Measurements from ENCODE around the gene SETD4. TPM values are rescaled to one million over a fixed set of nuclear protein-coding genes. Genes with fewer than 3 reads are reported as not detected.

Gene SETD4
- total and polyA plus RNA-seq, 2 experiments from 2014 or later, result 12.7 to 12.9 TPM

DNA sequence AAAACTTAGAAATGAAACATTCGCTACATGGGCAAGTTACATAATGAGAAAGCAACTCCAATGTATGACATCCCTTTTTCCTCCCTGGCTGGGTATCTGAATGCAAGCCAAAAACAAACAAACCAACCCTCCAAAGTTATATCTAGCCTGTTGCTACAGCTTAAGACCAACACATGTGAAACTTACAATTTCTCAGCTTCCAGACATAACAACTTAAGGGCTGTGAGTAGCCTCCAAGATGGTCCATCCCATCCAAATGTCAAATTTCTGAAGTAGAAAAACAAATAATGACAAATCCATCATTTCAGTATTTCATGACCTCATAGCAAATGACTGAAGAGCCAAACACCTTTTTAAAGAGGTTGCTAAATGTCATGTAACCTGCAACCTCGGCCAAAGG, 19.9 kb downstream of the SETD4 start:
- Histone ChIP-seq H2AFZ (no peak overlapping the region), H3K9me3 (ENCODE audit: low read depth) (no peaks in the 10 kb centered on the region), H3K9me2 (ENCODE audit: insufficient read depth) (no peaks in the 10 kb centered on the region), H3K9ac (no peak overlapping the region), H3K79me2 (ENCODE audit: insufficient read depth) (no peaks in the 10 kb centered on the region), H3K4me3 (no peak overlapping the region), H3K4me2 (ENCODE audit: unreplicated experiment) (no peak overlapping the region), H3K4me1 (ENCODE audit: insufficient read depth) (no peaks in the 10 kb centered on the region), H3K27ac (no peak overlapping the region), H3K27me3 (replicated peaks; ENCODE audit: insufficient read depth) (no peaks in the 10 kb centered on the region), H3F3A (ENCODE audit: insufficient read depth) (no peaks in the 10 kb centered on the region), H3K36me3 (ENCODE audit: low read depth) (peaks cover 51% of the 10 kb centered on the region; the same call in 1 of the 2 replicates), H4K20me1 (ENCODE audit: insufficient read depth) (no peaks in the 10 kb centered on the region)
- in situ Hi-C loops (cut with MboI), result no loop called here
- TF ChIP-seq EZH2 (IDR thresholded peaks at IDR 0.05; ENCODE audit: insufficient read depth, poor library complexity, severe bottlenecking) (no peak), EZH2phosphoT487 (IDR thresholded peaks at IDR 0.05; ENCODE audit: insufficient read depth, low read depth) (no peak)
- WGBS, 2 experiments (ENCODE audit: low coverage in 1 of 2, low lambda C conversion rate in 2 of 2, missing lambda C conversion rate in 2 of 2), result 94 to 95% methylated on average over 2 of the region's 2 CpGs
- no peak for DNase-seq

GRCh38 chr21:36039861-36040260, 20.5 kb downstream of the SETD4 start:
- no peak for TF ChIP-seq EZH2 (IDR thresholded peaks at IDR 0.05; ENCODE audit: insufficient read depth, poor library complexity, severe bottlenecking)
- no peak for TF ChIP-seq EZH2phosphoT487 (IDR thresholded peaks at IDR 0.05; ENCODE audit: insufficient read depth, low read depth)
- Histone ChIP-seq H3F3A (ENCODE audit: insufficient read depth) (no peaks in the 10 kb centered on the region), H3K79me2 (ENCODE audit: insufficient read depth) (no peaks in the 10 kb centered on the region), H3K4me3 (no peak overlapping the region), H3K9me2 (ENCODE audit: insufficient read depth) (no peaks in the 10 kb centered on the region), H3K4me1 (ENCODE audit: insufficient read depth) (no peaks in the 10 kb centered on the region), H4K20me1 (ENCODE audit: insufficient read depth) (no peaks in the 10 kb centered on the region), H3K9me3 (ENCODE audit: low read depth) (no peaks in the 10 kb centered on the region), H3K9ac (no peak overlapping the region), H3K36me3 (ENCODE audit: low read depth) (peaks cover 52% of the 10 kb centered on the region; the same call in 1 of the 2 replicates), H2AFZ (no peak overlapping the region), H3K27ac (no peak overlapping the region), H3K4me2 (ENCODE audit: unreplicated experiment) (no peak overlapping the region), H3K27me3 (replicated peaks; ENCODE audit: insufficient read depth) (no peaks in the 10 kb centered on the region)
- 78 to 84% methylated on average over 6 of the region's 6 CpGs for WGBS, 2 experiments (ENCODE audit: low coverage in 1 of 2, low lambda C conversion rate in 2 of 2, missing lambda C conversion rate in 2 of 2)
- in situ Hi-C loops (cut with MboI), result no loop called here
- no peak for DNase-seq

GRCh38 chr21:36038701-36039497, 21.4 kb downstream of the SETD4 start:
- no peaks in the 10 kb centered on the region for H3K9me2 ChIP-seq (ENCODE audit: insufficient read depth)
- no peak overlapping the region for H3K9ac ChIP-seq
- no peak overlapping the region for H3K4me3 ChIP-seq
- H3K4me2 ChIP-seq (ENCODE audit: unreplicated experiment), result no peak overlapping the region
- H3K27ac ChIP-seq, result no peak overlapping the region
- no peaks in the 10 kb centered on the region for H3K27me3 ChIP-seq (replicated peaks; ENCODE audit: insufficient read depth)
- DNase-seq, result no peak
- no peaks in the 10 kb centered on the region for H4K20me1 ChIP-seq (ENCODE audit: insufficient read depth)
- H3F3A ChIP-seq (ENCODE audit: insufficient read depth), result no peaks in the 10 kb centered on the region
- 96 to 98% methylated on average over 17 of the region's 17 CpGs for WGBS, 2 experiments (ENCODE audit: low coverage in 1 of 2, low lambda C conversion rate in 2 of 2, missing lambda C conversion rate in 2 of 2)
- H3K36me3 ChIP-seq (ENCODE audit: low read depth), result peaks cover 46% of the 10 kb centered on the region; the same call in 1 of the 2 replicates
- TF ChIP-seq EZH2phosphoT487 (IDR thresholded peaks at IDR 0.05; ENCODE audit: insufficient read depth, low read depth), result no peak
- no peak for TF ChIP-seq EZH2 (IDR thresholded peaks at IDR 0.05; ENCODE audit: insufficient read depth, poor library complexity, severe bottlenecking)
- no peaks in the 10 kb centered on the region for H3K9me3 ChIP-seq (ENCODE audit: low read depth)
- no peak overlapping the region for H2AFZ ChIP-seq
- in situ Hi-C loops (cut with MboI), result no loop called here
- H3K4me1 ChIP-seq (ENCODE audit: insufficient read depth), result no peaks in the 10 kb centered on the region
- no peaks in the 10 kb centered on the region for H3K79me2 ChIP-seq (ENCODE audit: insufficient read depth)

GRCh38 chr21:36035381-36035791, 24.9 kb downstream of the SETD4 start:
- Histone ChIP-seq H3K36me3 (ENCODE audit: low read depth) (peaks cover 29% of the 10 kb centered on the region; the same call in 1 of the 2 replicates), H3K27me3 (replicated peaks; ENCODE audit: insufficient read depth) (no peaks in the 10 kb centered on the region), H3K4me2 (ENCODE audit: unreplicated experiment) (no peak overlapping the region), H3K9me2 (ENCODE audit: insufficient read depth) (no peaks in the 10 kb centered on the region), H3K4me1 (ENCODE audit: insufficient read depth) (no peaks in the 10 kb centered on the region), H3K27ac (no peak overlapping the region), H3K9ac (no peak overlapping the region), H3F3A (ENCODE audit: insufficient read depth) (no peaks in the 10 kb centered on the region), H3K4me3 (no peak overlapping the region), H2AFZ (no peak overlapping the region), H4K20me1 (ENCODE audit: insufficient read depth) (no peaks in the 10 kb centered on the region), H3K79me2 (ENCODE audit: insufficient read depth) (no peaks in the 10 kb centered on the region), H3K9me3 (ENCODE audit: low read depth) (no peaks in the 10 kb centered on the region)
- in situ Hi-C loops (cut with MboI), result no loop called here
- no peak for DNase-seq
- WGBS, 2 experiments (ENCODE audit: low coverage in 1 of 2, low lambda C conversion rate in 2 of 2, missing lambda C conversion rate in 2 of 2), result 78 to 85% methylated on average over 10 of the region's 10 CpGs
- TF ChIP-seq EZH2 (IDR thresholded peaks at IDR 0.05; ENCODE audit: insufficient read depth, poor library complexity, severe bottlenecking) (no peak), EZH2phosphoT487 (IDR thresholded peaks at IDR 0.05; ENCODE audit: insufficient read depth, low read depth) (no peak)
